GM12878 (cell line): ENCODE results near the gene FOXP1.

ENCODE experiments used
- CHD2 ChIP-seq: IDR thresholded peaks from 2 replicates; pipeline ENCODE4 v1.6.1; 2011; ENCODE audit warnings: low read depth, low read length, improper control_type of control experiment, borderline replicate concordance
- CTCF ChIP-seq, 3 experiments: IDR thresholded peaks in 2 of 3; conservative IDR thresholded peaks in 1 of 3; 2 replicates each; pipeline ENCODE4 v1.5.1; 2011; ENCODE audit warnings: low read depth in 3 of 3, low read length in 3 of 3, mild to moderate bottlenecking in 3 of 3, control low read depth in 2 of 3, moderate library complexity in 2 of 3, inconsistent platforms in 1 of 3, mixed read lengths in 1 of 3; ENCODE audit not compliant: control insufficient read depth in 2 of 3, insufficient read depth in 1 of 3; ENCODE audit errors: extremely low read depth in 1 of 3
- ELK1 ChIP-seq: IDR thresholded peaks from 2 replicates; pipeline ENCODE4 v1.6.1; 2012; ENCODE audit warnings: low read depth, low read length, improper control_type of control experiment
- FOXM1 ChIP-seq: IDR thresholded peaks from 2 replicates; pipeline ENCODE4 v1.6.1; 2012; ENCODE audit warnings: low read depth, mild to moderate bottlenecking, inconsistent platforms, low read length, moderate library complexity
- HDAC2 ChIP-seq: fragments of 200-600 bp; sonication (generic); IDR thresholded peaks from 2 replicates; pipeline ENCODE4 v1.6.1; 2017
- IRF4 ChIP-seq: IDR thresholded peaks from 2 replicates; pipeline ENCODE4 v1.6.1; 2011; ENCODE audit warnings: low read depth, low read length
- NFIC ChIP-seq: IDR thresholded peaks from 2 replicates; pipeline ENCODE4 v1.6.1; 2012; ENCODE audit warnings: low read depth, mild to moderate bottlenecking, inconsistent platforms, low read length, moderate library complexity
- POLR2A ChIP-seq: IDR thresholded peaks from 2 replicates; pipeline ENCODE4 v1.6.1; 2011; ENCODE audit warnings: low read depth, mild to moderate bottlenecking, low read length
- POLR2AphosphoS2 ChIP-seq: IDR thresholded peaks from 2 replicates; pipeline ENCODE4 v1.6.1; 2011; ENCODE audit warnings: low read depth, mild to moderate bottlenecking, low read length, improper control_type of control experiment, moderate library complexity
- SUZ12 ChIP-seq: fragments of 200-600 bp; sonication (generic); IDR thresholded peaks from one replicate; pipeline ENCODE4 v1.6.1; 2018; ENCODE audit warnings: antibody characterized with exemption, mild to moderate bottlenecking; ENCODE audit not compliant: unreplicated experiment
- YY1 ChIP-seq: IDR thresholded peaks from 2 replicates; pipeline ENCODE4 v1.6.1; 2011; ENCODE audit warnings: low read depth, mild to moderate bottlenecking, low read length
- ZBTB40 ChIP-seq: fragments of 450-650 bp; IDR thresholded peaks from 2 replicates; pipeline ENCODE4 v1.6.1; 2016; ENCODE audit warnings: mild to moderate bottlenecking, moderate library complexity, borderline replicate concordance
- ZNF592 ChIP-seq: fragments of 450-650 bp; IDR thresholded peaks from 2 replicates; pipeline ENCODE4 v1.6.1; 2017; ENCODE audit warnings: mild to moderate bottlenecking, moderate library complexity
- ZSCAN29 ChIP-seq: fragments of 450-650 bp; IDR thresholded peaks from 2 replicates; pipeline ENCODE4 v1.6.1; 2017; ENCODE audit warnings: mild to moderate bottlenecking, moderate library complexity

- TF ChIP-seq POLR2A (no peak), CTCF (IDR thresholded peaks at IDR 0.05 in 2 of 3, conservative IDR thresholded peaks at IDR 0.05 in 1 of 3; ENCODE audit: control insufficient read depth in 2 of 3, extremely low read depth in 1 of 3, insufficient read depth in 1 of 3, low read depth in 3 of 3, low read length in 3 of 3) (no peak), POLR2AphosphoS2 (no peak), CHD2 (no peak), ZNF592 (no peak), NFIC (no peak), ZSCAN29 (no peak), HDAC2 (no peak), YY1 (no peak), ZBTB40 (no peak), SUZ12 (no peak), IRF4 (no peak), FOXM1 (no peak), ELK1 (no peak)
These were observed 495.4 kb downstream of the FOXP1 start for GRCh38 chr3:71088019-71088708.
